DMS53 (cell line): Measurements from ENCODE around the gene MAGEA3.
"Not testable (repeated sequence)": the region's sequence is repeated elsewhere in the genome, so short reads cannot be mapped to it uniquely, and the experiment has no call there.

Experiments used
- DNase-seq: peaks from one replicate; lab custom pipeline; 2025; lab: John Stamatoyannopoulos, UW

The MAGEA3 gene, protein sequence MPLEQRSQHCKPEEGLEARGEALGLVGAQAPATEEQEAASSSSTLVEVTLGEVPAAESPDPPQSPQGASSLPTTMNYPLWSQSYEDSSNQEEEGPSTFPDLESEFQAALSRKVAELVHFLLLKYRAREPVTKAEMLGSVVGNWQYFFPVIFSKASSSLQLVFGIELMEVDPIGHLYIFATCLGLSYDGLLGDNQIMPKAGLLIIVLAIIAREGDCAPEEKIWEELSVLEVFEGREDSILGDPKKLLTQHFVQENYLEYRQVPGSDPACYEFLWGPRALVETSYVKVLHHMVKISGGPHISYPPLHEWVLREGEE

DNA sequence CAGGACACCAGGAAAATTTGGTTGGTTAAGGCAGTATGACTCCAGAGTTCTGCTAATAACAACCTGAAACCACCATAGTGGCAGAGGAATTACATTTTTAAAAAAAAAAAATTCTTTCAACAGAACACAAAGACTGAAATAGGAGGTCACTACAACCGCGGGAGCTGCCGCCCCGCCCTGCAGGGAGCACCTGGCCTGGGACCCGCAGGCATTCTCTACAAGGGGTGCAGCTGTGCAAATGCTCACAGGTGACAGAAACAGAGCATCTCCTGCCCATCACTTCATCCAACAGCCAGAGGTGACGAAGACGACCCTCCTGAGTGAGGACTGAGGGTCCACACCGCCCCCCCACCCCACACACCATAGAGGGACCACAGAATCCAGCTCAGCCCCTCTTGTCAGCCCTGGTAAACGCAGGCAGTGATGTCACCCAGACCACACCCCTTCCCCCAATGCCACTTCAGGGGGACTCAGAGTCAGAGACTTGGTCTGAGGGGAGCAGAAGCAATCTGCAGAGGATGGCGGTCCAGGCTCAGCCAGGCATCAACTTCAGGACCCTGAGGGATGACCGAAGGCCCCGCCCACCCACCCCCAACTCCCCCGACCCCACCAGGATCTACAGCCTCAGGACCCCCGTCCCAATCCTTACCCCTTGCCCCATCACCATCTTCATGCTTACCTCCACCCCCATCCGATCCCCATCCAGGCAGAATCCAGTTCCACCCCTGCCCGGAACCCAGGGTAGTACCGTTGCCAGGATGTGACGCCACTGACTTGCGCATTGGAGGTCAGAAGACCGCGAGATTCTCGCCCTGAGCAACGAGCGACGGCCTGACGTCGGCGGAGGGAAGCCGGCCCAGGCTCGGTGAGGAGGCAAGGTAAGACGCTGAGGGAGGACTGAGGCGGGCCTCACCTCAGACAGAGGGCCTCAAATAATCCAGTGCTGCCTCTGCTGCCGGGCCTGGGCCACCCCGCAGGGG is at the start of gene MAGEA3:
Gene MAGEA3 (plus strand): TSS at position 843 of the 980 bp plus-strand sequence. CDS start 2,039 bp downstream, outside the sequence.
- DNase-seq = not testable (repeated sequence)

DNA sequence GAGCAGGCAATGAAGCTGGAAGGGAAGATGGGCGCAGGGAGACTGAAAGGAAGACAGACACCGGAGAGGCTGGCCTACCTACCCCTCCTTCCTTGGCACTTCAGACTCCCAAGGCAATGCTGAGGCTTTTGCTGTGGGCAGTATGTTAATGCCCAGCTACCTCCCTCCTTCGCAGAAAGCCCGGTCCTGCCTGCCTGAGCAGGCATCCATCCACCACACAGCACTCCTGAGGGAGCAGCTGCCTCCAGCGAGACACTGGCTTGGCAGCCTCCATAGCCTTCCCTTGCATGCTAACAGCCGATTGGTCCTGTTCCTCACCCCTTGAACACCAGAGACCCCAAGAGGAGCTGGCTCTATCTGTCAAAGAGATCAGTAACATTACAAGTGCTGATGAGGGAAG is 46.5 kb upstream of the MAGEA3 start:
- no peak for DNase-seq

DNA sequence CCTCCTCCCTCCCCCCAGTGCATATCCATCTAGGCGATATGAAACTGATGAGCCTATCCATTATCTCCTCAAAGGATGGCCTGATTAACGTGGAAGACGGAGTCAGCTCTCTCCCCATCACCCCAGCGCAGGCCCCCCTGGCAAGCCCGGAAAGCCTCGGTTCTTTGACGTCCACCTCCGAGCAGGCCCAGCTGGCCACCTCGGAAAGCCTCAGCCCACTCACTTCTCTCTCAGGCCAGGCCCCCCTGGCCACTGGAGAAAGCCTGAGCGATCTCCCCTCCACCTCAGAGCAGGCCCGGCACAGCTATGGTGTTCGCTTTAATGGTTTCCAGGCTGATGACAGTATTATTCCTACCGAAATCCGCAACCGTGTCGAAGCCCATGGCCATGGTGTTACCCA is 46.1 kb upstream of the MAGEA3 start:
- DNase-seq = no peak

DNA sequence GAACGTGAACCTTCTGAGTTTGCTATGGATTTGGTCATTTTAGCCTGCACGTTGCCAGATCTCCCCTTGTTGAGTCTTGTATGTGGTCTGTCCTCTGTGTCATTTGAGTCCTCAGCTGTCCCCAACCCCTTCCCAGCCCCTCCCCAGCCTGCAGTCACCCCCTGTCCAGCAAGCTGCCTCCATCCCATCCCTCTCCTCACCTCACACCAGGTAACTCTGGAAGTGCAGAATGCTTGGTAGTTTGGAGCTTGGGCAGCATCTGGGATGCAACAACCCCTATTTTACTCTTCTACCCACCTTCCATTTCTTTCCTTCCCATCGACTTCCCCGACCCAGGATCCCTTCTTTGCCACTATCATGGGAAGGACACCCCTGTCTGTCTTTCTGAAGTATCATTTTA is 42.5 kb upstream of the MAGEA3 start:
- no peak for DNase-seq

DNA sequence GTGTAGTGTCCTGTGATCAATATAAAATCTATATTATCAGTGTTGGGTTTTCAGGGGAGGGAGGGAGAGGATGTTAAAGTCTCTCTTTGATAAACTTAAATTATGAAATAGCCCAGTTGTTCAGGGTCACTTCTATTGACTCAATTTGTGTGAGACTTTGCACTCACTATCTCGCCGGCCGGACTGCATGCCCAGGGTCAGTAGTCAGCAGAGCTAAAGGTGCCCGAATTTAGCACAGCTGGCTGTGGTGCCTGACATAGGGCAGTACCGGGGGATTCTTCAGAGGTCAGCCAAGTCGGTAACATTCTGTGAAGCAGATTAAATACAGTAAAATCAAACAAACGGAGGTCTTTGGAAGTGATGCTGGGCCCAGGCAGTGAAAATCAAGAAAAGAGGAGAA is 41.7 kb upstream of the MAGEA3 start:
- no peak for DNase-seq

DNA sequence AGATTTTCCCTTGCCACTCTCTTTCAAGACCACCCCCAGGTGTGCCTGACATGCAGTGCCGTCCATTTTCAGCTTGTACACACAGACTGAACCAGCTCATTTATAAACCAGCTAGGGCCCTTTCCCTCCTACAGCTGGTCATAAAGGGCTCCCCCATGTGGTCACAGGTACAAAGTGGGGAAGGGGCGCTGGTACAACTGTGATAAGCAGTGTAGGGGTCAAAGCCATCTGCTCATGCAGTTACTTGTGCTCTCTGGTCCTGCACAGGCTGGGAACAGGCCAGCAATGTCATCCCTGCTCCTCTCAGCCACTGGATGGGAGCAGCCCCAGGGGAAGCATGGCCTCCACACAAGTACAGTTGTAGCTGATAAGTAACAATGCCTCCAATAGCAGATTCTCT is 40.3 kb upstream of the MAGEA3 start:
- DNase-seq = no peak

DNA sequence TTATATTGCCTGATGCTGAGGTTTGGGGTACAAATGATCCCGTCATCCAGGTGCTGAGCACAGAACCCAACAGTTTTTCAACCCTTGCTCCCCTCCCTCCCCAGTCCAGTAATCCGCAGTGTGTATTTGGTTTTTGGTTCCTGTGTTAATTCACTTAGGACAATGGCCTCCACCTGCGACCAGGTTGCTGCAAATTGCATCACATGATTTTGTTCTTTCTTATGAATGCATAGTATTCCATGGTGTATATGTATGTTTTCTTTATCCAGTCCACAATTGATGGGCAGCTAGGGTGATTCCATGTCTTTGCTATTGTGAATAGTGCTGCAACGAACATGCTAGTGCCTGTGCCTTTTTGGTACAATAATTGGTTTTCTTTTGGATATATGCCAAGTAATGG is 35.5 kb upstream of the MAGEA3 start:
- DNase-seq = no peak

DNA sequence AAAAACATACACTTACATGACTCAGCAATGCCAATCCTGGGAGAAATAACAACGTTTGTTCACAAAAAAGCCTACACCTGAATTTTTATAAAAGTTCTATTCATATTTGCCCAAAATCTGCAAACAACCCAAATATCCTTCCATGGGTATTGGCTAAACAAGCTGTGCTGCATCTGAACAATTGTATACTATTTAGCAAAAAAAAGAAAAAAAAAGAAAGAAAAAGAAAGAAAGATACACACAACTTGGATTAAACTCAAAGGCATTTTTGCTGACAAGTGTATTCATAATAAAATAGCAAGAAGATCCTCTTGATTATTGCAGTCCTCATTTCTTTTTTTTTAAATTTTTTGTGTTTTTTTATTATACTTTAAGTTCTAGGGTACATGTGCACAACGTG is 24.5 kb upstream of the MAGEA3 start:
- DNase-seq = no peak

DNA sequence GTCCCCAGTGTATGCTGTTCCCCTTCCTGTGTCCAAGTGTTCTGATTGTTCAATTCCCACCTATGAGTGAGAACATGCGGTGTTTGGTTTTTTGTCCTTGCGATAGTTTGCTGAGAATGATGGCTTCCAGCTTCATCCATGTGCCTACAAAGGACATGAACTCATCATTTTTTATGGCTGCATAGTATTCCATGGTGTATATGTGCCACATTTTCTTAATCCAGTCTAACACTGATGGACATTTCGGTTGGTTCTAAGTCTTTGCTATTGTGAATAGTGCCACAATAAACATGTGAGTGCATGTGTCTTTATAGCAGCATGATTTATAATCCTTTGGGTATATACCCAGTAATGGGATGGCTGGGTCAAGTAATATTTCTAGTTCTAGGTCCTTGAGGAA is 23.9 kb upstream of the MAGEA3 start:
- not testable (repeated sequence) for DNase-seq

DNA sequence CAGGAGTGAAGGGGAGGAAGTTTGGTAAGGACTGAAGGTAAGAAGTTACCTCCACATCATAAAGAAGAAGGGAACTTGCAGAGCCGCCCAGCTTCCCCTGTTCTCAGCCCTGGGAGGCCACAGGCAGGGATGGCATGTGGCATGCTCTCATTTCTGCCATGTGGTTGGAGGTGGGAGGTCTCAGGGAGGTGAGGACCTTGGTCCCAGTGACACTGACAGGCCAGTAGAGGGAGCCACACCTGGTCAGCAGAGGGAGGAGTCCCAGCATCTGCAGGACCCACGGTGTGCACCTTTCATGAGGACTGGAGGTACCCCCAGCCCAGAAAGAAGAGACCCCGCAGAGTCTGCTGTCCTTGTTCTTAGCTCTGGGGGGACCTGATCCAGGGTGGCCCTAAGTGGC is 17.6 kb upstream of the MAGEA3 start:
- DNase-seq = not testable (repeated sequence)

DNA sequence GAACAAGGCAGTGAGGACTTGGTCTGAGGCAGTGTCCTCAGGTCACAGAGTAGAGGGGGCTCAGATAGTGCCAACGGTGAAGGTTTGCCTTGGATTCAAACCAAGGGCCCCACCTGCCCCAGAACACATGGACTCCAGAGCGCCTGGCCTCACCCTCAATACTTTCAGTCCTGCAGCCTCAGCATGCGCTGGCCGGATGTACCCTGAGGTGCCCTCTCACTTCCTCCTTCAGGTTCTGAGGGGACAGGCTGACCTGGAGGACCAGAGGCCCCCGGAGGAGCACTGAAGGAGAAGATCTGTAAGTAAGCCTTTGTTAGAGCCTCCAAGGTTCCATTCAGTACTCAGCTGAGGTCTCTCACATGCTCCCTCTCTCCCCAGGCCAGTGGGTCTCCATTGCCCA is 1.8 kb downstream of the MAGEA3 start:
- DNase-seq = not testable (repeated sequence)

DNA sequence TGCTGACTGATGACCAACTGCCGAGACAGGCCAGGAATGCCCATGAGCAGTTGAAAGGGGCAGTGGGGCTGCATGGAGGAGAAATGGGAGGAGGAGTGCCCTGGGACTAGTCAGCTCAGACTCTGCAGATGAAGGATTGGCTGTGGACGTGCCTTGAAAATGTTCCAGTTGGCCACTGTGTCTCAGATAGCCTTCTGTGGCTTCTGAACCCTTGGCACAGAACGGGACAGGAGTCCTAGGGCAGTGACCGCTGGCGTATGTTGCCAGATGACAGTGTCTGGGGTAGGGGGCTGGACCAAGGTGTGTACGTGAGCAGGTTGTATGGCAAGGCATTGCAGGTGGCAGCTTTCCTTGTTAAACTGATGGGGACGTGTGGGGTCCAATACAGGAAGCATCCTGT is 7.9 kb downstream of the MAGEA3 start:
- not testable (repeated sequence) for DNase-seq

DNA sequence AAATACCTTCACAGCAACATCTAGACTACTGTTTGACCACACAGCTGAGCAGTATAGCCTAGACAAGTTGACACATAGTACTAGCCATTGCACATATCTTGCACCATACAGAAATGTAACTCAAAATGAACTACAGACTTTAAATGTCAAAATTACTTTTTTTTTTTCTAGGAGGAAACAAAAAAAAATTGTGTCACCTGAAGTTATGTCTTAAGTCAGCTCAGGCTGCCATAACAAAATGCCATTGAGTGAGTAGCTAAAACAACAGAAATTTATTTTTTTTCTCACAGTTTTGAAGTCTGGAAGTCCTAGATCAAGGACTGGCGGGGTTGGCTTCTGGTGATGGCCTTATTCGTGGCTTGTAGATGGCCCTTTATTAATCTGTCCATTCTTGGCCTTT is 10.6 kb downstream of the MAGEA3 start, which contains the start of gene CSAG2:
Gene CSAG2 (minus strand): TSS at position 101 of the 400 bp plus-strand sequence. CDS start 161 bp downstream, outside the sequence.
- not testable (repeated sequence) for DNase-seq

DNA sequence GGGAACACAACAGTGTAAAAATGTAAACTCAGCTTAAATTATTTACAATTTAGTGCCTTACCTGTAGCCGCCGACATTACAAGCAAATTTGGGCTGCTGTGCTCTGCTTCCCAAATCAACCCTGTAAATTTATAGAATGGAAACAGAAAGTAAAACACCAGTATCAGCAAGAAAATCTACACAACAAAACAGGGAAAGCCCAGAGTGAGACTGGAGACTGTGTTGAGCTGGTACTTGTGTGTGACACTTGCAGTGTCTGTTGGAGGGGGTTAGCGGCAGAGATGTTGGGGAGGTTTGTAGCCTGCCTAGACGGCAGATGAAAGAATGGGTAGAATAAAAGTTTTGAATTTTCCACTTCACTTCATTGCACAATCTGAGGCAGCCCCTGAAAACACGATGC is 14.6 kb downstream of the MAGEA3 start:
- not testable (repeated sequence) for DNase-seq

DNA sequence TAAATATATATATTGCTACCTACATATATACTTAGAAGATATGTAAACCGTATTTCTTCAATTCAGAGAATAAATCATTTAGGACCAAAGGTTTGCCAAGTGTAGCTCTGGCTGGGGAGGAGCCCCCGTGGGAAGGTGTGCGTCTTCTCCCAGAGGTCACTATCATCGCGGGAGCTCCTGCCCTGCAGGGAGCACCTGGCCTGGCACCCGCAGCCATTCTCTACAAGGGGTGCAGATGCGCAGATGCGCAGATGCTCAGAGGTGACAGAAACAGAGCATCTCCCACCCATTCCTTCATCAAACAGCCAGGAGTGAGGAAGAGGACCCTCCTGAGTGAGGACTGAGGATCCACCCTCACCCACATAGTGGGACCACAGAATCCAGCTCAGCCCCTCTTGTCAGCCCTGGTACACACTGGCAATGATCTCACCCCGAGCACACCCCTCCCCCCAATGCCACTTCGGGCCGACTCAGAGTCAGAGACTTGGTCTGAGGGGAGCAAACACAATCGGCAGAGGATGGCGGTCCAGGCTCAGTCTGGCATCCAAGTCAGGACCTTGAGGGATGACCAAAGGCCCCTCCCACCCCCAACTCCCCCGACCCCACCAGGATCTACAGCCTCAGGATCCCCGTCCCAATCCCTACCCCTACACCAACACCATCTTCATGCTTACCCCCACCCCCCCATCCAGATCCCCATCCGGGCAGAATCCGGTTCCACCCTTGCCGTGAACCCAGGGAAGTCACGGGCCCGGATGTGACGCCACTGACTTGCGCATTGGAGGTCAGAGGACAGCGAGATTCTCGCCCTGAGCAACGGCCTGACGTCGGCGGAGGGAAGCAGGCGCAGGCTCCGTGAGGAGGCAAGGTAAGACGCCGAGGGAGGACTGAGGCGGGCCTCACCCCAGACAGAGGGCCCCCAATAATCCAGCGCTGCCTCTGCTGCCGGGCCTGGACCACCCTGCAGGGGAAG is 15.5 kb downstream of the MAGEA3 start, which contains the start of gene MAGEA2B:
Gene MAGEA2B (plus strand): TSS at position 814 of the 973 bp plus-strand sequence. CDS start 2,479 bp downstream, outside the sequence.
- not testable (repeated sequence) for DNase-seq

DNA sequence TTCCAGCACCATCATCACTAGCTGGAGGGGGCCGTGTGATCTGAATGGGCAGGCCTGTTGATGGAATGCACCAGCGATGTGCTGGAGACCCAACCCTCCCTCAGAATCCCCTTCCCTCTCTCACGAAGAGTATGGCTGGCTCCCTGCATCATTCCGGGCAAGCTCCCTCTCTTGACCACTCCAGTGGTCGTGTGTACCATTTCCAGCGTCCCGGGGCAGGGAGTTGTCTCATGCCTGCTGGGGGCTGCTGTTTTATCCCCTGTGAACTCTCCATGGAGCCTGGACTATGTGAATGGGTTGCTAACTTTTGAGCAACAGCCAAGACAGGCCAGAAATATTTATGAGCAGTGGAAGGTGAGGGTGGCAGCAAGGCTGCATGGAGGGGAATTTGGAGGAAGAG is 26.8 kb downstream of the MAGEA3 start:
- DNase-seq = no peak

DNA sequence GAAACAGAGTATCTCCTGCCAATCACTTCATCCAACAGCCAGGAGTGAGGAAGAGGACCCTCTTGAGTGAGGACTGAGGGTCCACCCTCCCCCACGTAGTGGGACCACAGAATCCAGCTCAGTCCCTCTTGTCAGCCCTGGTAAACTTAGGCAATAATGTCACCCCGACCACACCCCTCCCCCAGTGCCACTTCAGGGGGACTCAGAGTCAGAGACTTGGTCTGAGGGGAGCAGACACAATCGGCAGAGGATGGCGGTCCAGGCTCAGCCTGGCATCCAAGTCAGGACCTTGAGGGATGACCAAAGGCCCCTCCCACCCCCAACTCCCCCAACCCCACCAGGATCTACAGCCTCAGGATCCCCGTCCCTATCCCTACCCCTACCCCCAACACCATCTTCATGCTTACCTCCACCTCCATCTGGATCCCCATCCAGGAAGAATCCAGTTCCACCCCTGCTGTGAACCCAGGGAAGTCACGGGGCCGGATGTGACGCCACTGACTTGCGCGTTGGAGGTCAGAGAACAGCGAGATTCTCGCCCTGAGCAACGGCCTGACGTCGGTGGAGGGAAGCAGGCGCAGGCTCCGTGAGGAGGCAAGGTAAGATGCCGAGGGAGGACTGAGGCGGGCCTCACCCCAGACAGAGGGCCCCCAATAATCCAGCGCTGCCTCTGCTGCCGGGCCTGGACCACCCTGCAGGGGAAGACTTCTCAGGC is 34.8 kb downstream of the MAGEA3 start, which contains the start of the genes CSAG1 and MAGEA12:
Gene CSAG1 (minus strand): TSS at position 461 of the 715 bp plus-strand sequence. CDS start 1,261 bp downstream, outside the sequence.
Gene MAGEA12 (plus strand): TSS at position 497 of the 715 bp plus-strand sequence. CDS start 2,405 bp downstream, outside the sequence.
- DNase-seq = peak; percentile 4

DNA sequence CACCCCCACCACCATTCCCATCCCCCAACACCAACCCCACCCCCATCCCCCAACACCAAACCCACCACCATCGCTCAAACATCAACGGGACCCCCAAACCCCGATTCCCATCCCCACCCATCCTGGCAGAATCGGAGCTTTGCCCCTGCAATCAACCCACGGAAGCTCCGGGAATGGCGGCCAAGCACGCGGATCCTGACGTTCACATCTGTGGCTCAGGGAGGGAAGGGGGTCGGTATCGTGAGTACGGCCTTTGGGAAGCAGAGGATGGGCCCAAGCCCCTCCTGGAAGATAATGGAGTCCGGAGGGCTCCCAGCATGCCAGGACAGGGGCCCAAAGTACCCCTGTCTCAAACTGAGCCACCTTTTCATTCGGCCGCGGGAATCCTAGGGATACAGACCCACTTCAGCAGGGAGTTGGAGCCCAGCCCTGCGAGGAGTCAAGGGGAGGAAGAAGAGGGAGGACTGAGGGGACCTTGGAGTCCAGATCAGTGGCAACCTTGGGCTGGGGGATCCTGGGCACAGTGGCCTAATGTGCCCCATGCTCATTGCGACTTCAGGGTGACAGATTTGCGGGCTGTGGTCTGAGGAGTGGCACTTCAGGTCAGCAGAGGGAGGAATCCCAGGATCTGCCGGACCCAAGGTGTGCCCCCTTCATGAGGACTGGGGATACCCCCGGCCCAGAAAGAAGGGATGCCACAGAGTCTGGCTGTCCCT is 35.7 kb downstream of the MAGEA3 start:
- DNase-seq = not testable (repeated sequence)

DNA sequence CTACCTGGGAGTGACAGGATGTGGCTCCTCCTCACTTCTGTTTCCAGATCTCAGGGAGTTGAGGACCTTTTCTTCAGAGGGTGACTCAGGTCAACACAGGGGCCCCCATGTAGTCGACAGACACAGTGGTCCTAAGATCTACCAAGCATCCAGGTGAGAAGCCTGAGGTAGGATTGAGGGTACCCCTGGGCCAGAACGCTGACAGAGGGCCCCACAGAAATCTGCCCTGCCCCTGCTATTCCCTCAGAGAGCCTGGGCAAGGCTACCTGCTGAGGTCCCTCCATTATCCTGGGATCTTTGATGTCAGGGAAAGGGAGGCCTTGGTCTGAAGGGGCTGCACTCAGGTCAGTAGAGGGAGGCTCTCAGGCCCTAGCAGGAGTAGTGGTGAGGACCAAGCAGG is 36.5 kb downstream of the MAGEA3 start:
- DNase-seq = no peak
